HepG2 (cell line): ENCODE data around the gene ROS1. TPM values are rescaled to one million over a fixed set of nuclear protein-coding genes. Genes with fewer than 3 reads are reported as not detected.

ENCODE experiments used
- ATAC-seq: fragments of 200-7000 bp; cut with Tn5 transposase; 3 replicates; pipeline ENCODE4 v1.9.1; 2020; ENCODE audit warnings: mild to moderate bottlenecking, moderate library complexity
- BruUV-seq: library from RNA; stranded (reverse); fragments of 400-500 nt; replicated peaks from 2 replicates; lab custom pipeline; 2021; lab: Mats Ljungman, UMichigan
- CTCF ChIA-PET: fragments of 300-600 bp; formaldehyde crosslinking; extraction: SDS; loops from one replicate; lab custom pipeline; 2021; ENCODE audit warnings: low total read pairs, inconsistent platforms, low intra/inter-chr PET ratio; lab: Yijun Ruan, JAX
- POLR2A ChIA-PET: fragments of 350-600 bp; sonication (Branson Sonifier 250); formaldehyde crosslinking; loops from one replicate; lab custom pipeline; 2020; ENCODE audit warnings: antibody characterized with exemption, inconsistent platforms; lab: Yijun Ruan, JAX
- DNase-seq: peaks from one replicate; pipeline ENCODE4 v3.0.0-alpha.2; 2015; ENCODE audit warnings: low spot score
- FAIRE-seq: peaks from 3 replicates; lab custom pipeline; 2011; peaks lifted over from hg19 to GRCh38; lab: Jason Lieb, UNC
- H2AFZ ChIP-seq: one replicate; pipeline ENCODE4 v1.6.1; 2011; ENCODE audit warnings: low read length, inconsistent platforms
- H3K27ac ChIP-seq: fragments of 300-600 bp; 3 replicates; pipeline ENCODE4 v1.8.0; 2011; ENCODE audit warnings: mixed run types, mild to moderate bottlenecking, mixed read lengths, low read length, inconsistent platforms; ENCODE audit not compliant: insufficient read depth; ENCODE audit errors: extremely low read length
- H3K27me3 ChIP-seq, 2 experiments: fragments of 200-600 bp in 1 of 2; 2 replicates in 1 of 2; 3 replicates in 1 of 2; pipeline versions ENCODE4 v1.6.0 to v1.8.0; 2011; ENCODE audit warnings: low read length in 2 of 2, mild to moderate bottlenecking in 2 of 2, moderate library complexity in 2 of 2, inconsistent platforms in 1 of 2; ENCODE audit not compliant: insufficient read depth in 2 of 2, control insufficient read depth in 1 of 2
- H3K36me3 ChIP-seq, 2 experiments: fragments of 200-600 bp in 1 of 2; replicated peaks in 1 of 2; 2 replicates in 1 of 2; 3 replicates in 1 of 2; pipeline versions ENCODE4 v1.5.1 to v1.8.0; 2011; ENCODE audit warnings: low read length in 2 of 2, inconsistent platforms in 1 of 2; ENCODE audit not compliant: insufficient read depth in 2 of 2, control insufficient read depth in 1 of 2
- H3K4me1 ChIP-seq: 2 replicates; pipeline ENCODE4 v1.5.1; 2012; ENCODE audit warnings: low read length, inconsistent platforms; ENCODE audit not compliant: insufficient read depth
- H3K4me2 ChIP-seq: 2 replicates; pipeline ENCODE4 v1.6.0; 2011; ENCODE audit warnings: low read depth, low read length, inconsistent platforms
- H3K4me3 ChIP-seq, 3 experiments: fragments of 200-600 bp in 1 of 3; sonication (generic), shearing (Covaris generic) in 1 of 3; replicated peaks in 1 of 3; 2 replicates each; pipeline ENCODE4 v1.5.1; 2011 to 2016; ENCODE audit warnings: low read length in 3 of 3, inconsistent platforms in 2 of 3, low read depth in 2 of 3, mild to moderate bottlenecking in 2 of 3, control low read depth in 1 of 3, mixed read lengths in 1 of 3; ENCODE audit not compliant: insufficient read depth in 1 of 3
- H3K79me2 ChIP-seq: one replicate; pipeline ENCODE4 v1.6.1; 2011; ENCODE audit warnings: low read length, inconsistent platforms; ENCODE audit not compliant: insufficient read depth
- H3K9ac ChIP-seq: 2 replicates; pipeline ENCODE4 v1.6.0; 2011; ENCODE audit warnings: mild to moderate bottlenecking, low read depth, low read length, inconsistent platforms; ENCODE audit not compliant: insufficient read depth
- H3K9me3 ChIP-seq: 2 replicates; pipeline ENCODE4 v1.5.1; 2012; ENCODE audit warnings: mild to moderate bottlenecking, low read length
- H4K20me1 ChIP-seq: 2 replicates; pipeline ENCODE4 v1.6.0; 2011; ENCODE audit warnings: inconsistent platforms, mild to moderate bottlenecking, low read length, moderate library complexity; ENCODE audit not compliant: insufficient read depth
- CHD2 ChIP-seq: IDR thresholded peaks from 2 replicates; pipeline ENCODE4 v1.6.1; 2011; ENCODE audit warnings: low read depth, low read length, improper control_type of control experiment
- HNRNPK ChIP-seq: fragments of 200-400 bp; formaldehyde crosslinking; IDR thresholded peaks from 2 replicates; pipeline ENCODE4 v1.6.1; 2018; ENCODE audit warnings: low read length, low read depth, moderate library complexity, mild to moderate bottlenecking; ENCODE audit not compliant: poor library complexity, severe bottlenecking
- MIXL1 ChIP-seq: IDR thresholded peaks from 2 replicates; pipeline ENCODE4 v1.6.1; 2016
- MLXIP ChIP-seq: sonication (generic); formaldehyde crosslinking; IDR thresholded peaks from 2 replicates; pipeline ENCODE4 v1.9.0; 2021; ENCODE audit warnings: missing genetic modification reagents, borderline replicate concordance
- SMARCE1 ChIP-seq: fragments of 450-650 bp; IDR thresholded peaks from 2 replicates; pipeline ENCODE4 v1.6.1; 2017; ENCODE audit warnings: borderline replicate concordance
- SOX13 ChIP-seq, 3 experiments: fragments of 450-650 bp in 1 of 3; sonication (generic) in 1 of 3; formaldehyde crosslinking in 1 of 3; IDR thresholded peaks in 2 of 3; conservative IDR thresholded peaks in 1 of 3; 2 replicates each; pipeline versions ENCODE4 v1.5.0 to v1.6.1; 2016 to 2020; ENCODE audit warnings: antibody characterized with exemption in 1 of 3, mild to moderate bottlenecking in 1 of 3, missing compliant biosample characterization in 1 of 3, missing genetic modification reagents in 1 of 3, moderate library complexity in 1 of 3
- XRCC5 ChIP-seq: fragments of 200-400 bp; formaldehyde crosslinking; optimal IDR thresholded peaks from 2 replicates; pipeline ENCODE3; 2017; ENCODE audit warnings: mild to moderate bottlenecking, low read length
- ZNF549 ChIP-seq: sonication (generic); formaldehyde crosslinking; IDR thresholded peaks from 2 replicates; pipeline ENCODE4 v1.5.0; 2020; ENCODE audit warnings: missing genetic modification reagents
- ZNF552 ChIP-seq: sonication (generic); formaldehyde crosslinking; IDR thresholded peaks from 2 replicates; pipeline ENCODE4 v1.9.0; 2022; ENCODE audit warnings: missing genetic modification reagents, mild to moderate bottlenecking, borderline replicate concordance
- ZNF709 ChIP-seq: sonication (generic); formaldehyde crosslinking; IDR thresholded peaks from 2 replicates; pipeline ENCODE4 v1.5.0; 2020; ENCODE audit warnings: mild to moderate bottlenecking, missing genetic modification reagents
- WGBS: methylation state at CpG from one replicate; pipeline ENCODE4 v1.1.6; 2017; ENCODE audit warnings: low lambda C conversion rate; 5-methylcytosine and 5-hydroxymethylcytosine counted together
- in situ Hi-C: cut with HindIII; loops from 2 replicates; pipeline ENCODE4 v1.10.0; 2017; ENCODE audit warnings: low pct_unique_long_range_greater_than_20kb; ENCODE audit not compliant: extremely low pct_ligation_motif_present
- intact Hi-C: fragments of 100-400 bp; cut with micrococcal nuclease; formaldehyde crosslinking; loops from one replicate; pipeline ENCODE4 v1.10.0; 2022; ENCODE audit not compliant: unreplicated experiment
- polyA plus RNA-seq, 8 experiments: library from polyadenylated mRNA; depleted of rRNA in 3 of 8; stranded (reverse) in 7 of 8; unstranded in 1 of 8; fragments of >200 nt; fragmentation: Illumina TruSeq in 4 of 8; extraction: Trizol in 4 of 8; gene quantifications; 2 replicates each; pipeline versions ENCODE4 v1.2.1 to v1.2.3, GENCODE V29; 2011 to 2016; ENCODE audit warnings: low read depth in 4 of 8, missing spikeins in 1 of 8, mixed read lengths in 1 of 8; ENCODE audit not compliant: insufficient read depth in 1 of 8
- total RNA-seq, 5 experiments: library from RNA; depleted of rRNA; stranded (reverse); fragments of >200 nt; fragmentation: Illumina TruSeq; extraction: Trizol; gene quantifications; 2 replicates each; pipeline ENCODE4 v1.2.3, GENCODE V29; 2016; ENCODE audit warnings: low read depth in 1 of 5
- TF ChIP-seq, protein P1 (sequence below): sonication (generic); formaldehyde crosslinking; IDR thresholded peaks from 2 replicates; pipeline ENCODE4 v1.4.0; 2020; ENCODE audit warnings: missing genetic modification reagents, low read depth, mild to moderate bottlenecking, borderline replicate concordance
- TF ChIP-seq, protein P2 (sequence below): sonication (generic); formaldehyde crosslinking; IDR thresholded peaks from 2 replicates; pipeline ENCODE4 v1.5.1; 2020; ENCODE audit warnings: mild to moderate bottlenecking, missing genetic modification reagents
- TF ChIP-seq, protein P3 (sequence below): sonication (generic); formaldehyde crosslinking; IDR thresholded peaks from 2 replicates; pipeline ENCODE4 v1.8.1; 2023; ENCODE audit warnings: missing genetic modification reagents, inconsistent platforms, borderline replicate concordance

The ROS1 gene
- total and polyA plus RNA-seq, 2 of the 13 experiments (the other 11 are each of a cell fraction or from before 2014, with no cell fraction given) = not detected

GRCh38 chr6:117446861-117447260 lies 21.1 kb upstream of the ROS1 start:
- Histone ChIP-seq H3K79me2 (no peaks in the 10 kb centered on the region), H3K27ac (no peak overlapping the region), H3K4me1 (peaks cover 39% of the 10 kb centered on the region), H3K27me3 (peaks cover 2 to 16% of the 10 kb centered on the region in 2 experiments; a peak in 4 of 5 replicates), H3K9me3 (no peaks in the 10 kb centered on the region), H4K20me1 (no peaks in the 10 kb centered on the region), H2AFZ (no peak overlapping the region), H3K9ac (no peak overlapping the region)
- ChIA-PET POLR2A (no interaction called here), CTCF (no interaction called here)
- WGBS = 58% methylated on average over 3 of the region's 3 CpGs
- no peak for FAIRE-seq
- ATAC-seq = no peak
- DNase-seq = no peak
- TF ChIP-seq, protein P1, sequence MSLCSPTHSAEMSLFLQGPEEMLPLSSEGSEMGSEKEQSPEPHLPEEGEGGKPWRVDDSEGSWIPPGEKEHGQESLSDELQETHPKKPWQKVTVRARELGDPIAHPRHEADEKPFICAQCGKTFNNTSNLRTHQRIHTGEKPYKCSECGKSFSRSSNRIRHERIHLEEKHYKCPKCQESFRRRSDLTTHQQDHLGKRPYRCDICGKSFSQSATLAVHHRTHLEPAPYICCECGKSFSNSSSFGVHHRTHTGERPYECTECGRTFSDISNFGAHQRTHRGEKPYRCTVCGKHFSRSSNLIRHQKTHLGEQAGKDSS (CRISPR knock-in tag) = no peak
- TF ChIP-seq, protein P2, sequence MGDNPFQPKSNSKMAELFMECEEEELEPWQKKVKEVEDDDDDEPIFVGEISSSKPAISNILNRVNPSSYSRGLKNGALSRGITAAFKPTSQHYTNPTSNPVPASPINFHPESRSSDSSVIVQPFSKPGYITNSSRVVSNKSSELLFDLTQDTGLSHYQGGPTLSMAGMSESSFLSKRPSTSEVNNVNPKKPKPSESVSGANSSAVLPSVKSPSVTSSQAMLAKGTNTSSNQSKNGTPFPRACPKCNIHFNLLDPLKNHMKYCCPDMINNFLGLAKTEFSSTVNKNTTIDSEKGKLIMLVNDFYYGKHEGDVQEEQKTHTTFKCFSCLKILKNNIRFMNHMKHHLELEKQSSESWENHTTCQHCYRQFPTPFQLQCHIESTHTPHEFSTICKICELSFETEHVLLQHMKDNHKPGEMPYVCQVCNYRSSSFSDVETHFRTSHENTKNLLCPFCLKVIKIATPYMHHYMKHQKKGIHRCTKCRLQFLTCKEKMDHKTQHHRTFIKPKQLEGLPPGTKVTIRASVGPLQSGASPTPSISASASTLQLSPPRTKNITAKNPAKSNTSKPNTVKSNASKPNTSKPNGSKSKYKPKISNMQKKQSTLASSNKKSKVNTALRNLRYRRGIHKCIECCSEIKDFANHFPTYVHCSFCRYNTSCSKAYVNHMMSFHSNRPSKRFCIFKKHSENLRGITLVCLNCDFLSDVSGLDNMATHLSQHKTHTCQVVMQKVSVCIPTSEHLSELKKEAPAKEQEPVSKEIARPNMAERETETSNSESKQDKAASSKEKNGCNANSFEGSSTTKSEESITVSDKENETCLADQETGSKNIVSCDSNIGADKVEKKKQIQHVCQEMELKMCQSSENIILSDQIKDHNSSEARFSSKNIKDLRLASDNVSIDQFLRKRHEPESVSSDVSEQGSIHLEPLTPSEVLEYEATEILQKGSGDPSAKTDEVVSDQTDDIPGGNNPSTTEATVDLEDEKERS (CRISPR knock-in tag) = no peak
- no peak for TF ChIP-seq ZNF709 (CRISPR knock-in tag)
- no peak for TF ChIP-seq ZNF549 (CRISPR knock-in tag)
- TF ChIP-seq MLXIP (CRISPR knock-in tag) = no peak
- no peak for TF ChIP-seq XRCC5
- no peak for TF ChIP-seq HNRNPK
- TF ChIP-seq ZNF552 (CRISPR knock-in tag) = no peak
- no peak for TF ChIP-seq SMARCE1
- TF ChIP-seq CHD2 = no peak
- TF ChIP-seq, protein P3, sequence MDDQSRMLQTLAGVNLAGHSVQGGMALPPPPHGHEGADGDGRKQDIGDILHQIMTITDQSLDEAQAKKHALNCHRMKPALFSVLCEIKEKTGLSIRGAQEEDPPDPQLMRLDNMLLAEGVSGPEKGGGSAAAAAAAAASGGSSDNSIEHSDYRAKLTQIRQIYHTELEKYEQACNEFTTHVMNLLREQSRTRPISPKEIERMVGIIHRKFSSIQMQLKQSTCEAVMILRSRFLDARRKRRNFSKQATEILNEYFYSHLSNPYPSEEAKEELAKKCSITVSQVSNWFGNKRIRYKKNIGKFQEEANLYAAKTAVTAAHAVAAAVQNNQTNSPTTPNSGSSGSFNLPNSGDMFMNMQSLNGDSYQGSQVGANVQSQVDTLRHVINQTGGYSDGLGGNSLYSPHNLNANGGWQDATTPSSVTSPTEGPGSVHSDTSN (CRISPR knock-in tag) = no peak
- TF ChIP-seq SOX13 (IDR thresholded peaks at IDR 0.05) = no peak
- TF ChIP-seq SOX13 (CRISPR knock-in tag; conservative IDR thresholded peaks at IDR 0.05 in 1 of 2, IDR thresholded peaks at IDR 0.05 in 1 of 2) = no peak
- TF ChIP-seq MIXL1 (CRISPR knock-in tag) = no peak
- TF ChIP-seq, all 625 proteins: peak for 0
- no peak overlapping the region for H3K4me3 ChIP-seq
- no peak overlapping the region for H3K4me2 ChIP-seq
- no peaks in the 10 kb centered on the region for H3K36me3 ChIP-seq
- intact Hi-C loops (loop anchor here (10.0 kb wide), 1 partner anchor 388 kb away; no protein-coding TSS in a partner anchor), in situ Hi-C loops (no loop called here)
- BruUV-seq = no TSS peak
